IPS-NIHi7 (cell line): ENCODE results near the gene EPB41L4A.
A peak's percentile ranks its signal among the peaks of the same experiment; 100 is the strongest.

ENCODE experiments used
- DNase-seq: peaks from one replicate; pipeline ENCODE4 v3.0.0; 2012; ENCODE audit warnings: mixed read lengths; ENCODE audit errors: extremely low spot score

Gene EPB41L4A

GRCh38 chr5:112161392-112161748 is 257.7 kb downstream of the EPB41L4A start:
- no peak for DNase-seq

- peak; percentile 87 for DNase-seq
Observed at GRCh38 chr5:112160652-112161391, 258.3 kb downstream of the EPB41L4A start.

GRCh38 chr5:112159435-112159834 is 259.6 kb downstream of the EPB41L4A start:
- DNase-seq = no peak

GRCh38 chr5:112156211-112156610 is 262.9 kb downstream of the EPB41L4A start:
- DNase-seq = no peak

- no peak for DNase-seq
Observed at GRCh38 chr5:112154940-112155686, 264.0 kb downstream of the EPB41L4A start.

GRCh38 chr5:112149727-112150126 is 269.4 kb downstream of the EPB41L4A start:
- DNase-seq = no peak

- peak; percentile 57 for DNase-seq
Observed at GRCh38 chr5:112146323-112147226, 272.5 kb downstream of the EPB41L4A start.

GRCh38 chr5:112143690-112144089 is 275.4 kb downstream of the EPB41L4A start:
- DNase-seq = no peak

- DNase-seq = no peak
Observed at GRCh38 chr5:112142769-112143270, 276.3 kb downstream of the EPB41L4A start.

GRCh38 chr5:112141582-112141981 is 277.5 kb downstream of the EPB41L4A start:
- DNase-seq = no peak

GRCh38 chr5:112138526-112138925 is 280.6 kb downstream of the EPB41L4A start:
- no peak for DNase-seq

GRCh38 chr5:112136773-112137172 is 282.3 kb downstream of the EPB41L4A start:
- no peak for DNase-seq

GRCh38 chr5:112127861-112128260 is 291.2 kb downstream of the EPB41L4A start:
- DNase-seq = no peak

- DNase-seq = no peak
Observed at GRCh38 chr5:112126982-112127381, 292.1 kb downstream of the EPB41L4A start.

GRCh38 chr5:112125903-112126302 is 293.2 kb downstream of the EPB41L4A start:
- no peak for DNase-seq

GRCh38 chr5:112124788-112125187 is 294.3 kb downstream of the EPB41L4A start:
- DNase-seq = no peak

GRCh38 chr5:112123086-112123485 is 296.0 kb downstream of the EPB41L4A start:
- no peak for DNase-seq

- DNase-seq = no peak
Observed at GRCh38 chr5:112122353-112122752, 296.7 kb downstream of the EPB41L4A start.

GRCh38 chr5:112121258-112121657 is 297.8 kb downstream of the EPB41L4A start:
- DNase-seq = no peak

- DNase-seq = no peak
Observed at GRCh38 chr5:112119969-112120368, 299.1 kb downstream of the EPB41L4A start.

GRCh38 chr5:112119508-112119907 is 299.6 kb downstream of the EPB41L4A start:
- no peak for DNase-seq

GRCh38 chr5:112117551-112117950 is 301.5 kb downstream of the EPB41L4A start:
- no peak for DNase-seq
